KMS-11 (cell line): ENCODE measurements around the gene ST6GALNAC5.

Experiments used
- H2AFZ ChIP-seq: fragments of 200-600 bp; sonication (generic); 2 replicates; pipeline ENCODE4 v1.6.1; 2016; ENCODE audit warnings: antibody characterized with exemption, mixed run types, low read depth
- H3K27ac ChIP-seq: fragments of 200-600 bp; sonication (generic); 2 replicates; pipeline ENCODE4 v1.6.1; 2016; ENCODE audit warnings: mild to moderate bottlenecking, mixed run types
- H3K27me3 ChIP-seq: fragments of 200-600 bp; sonication (generic); 2 replicates; pipeline ENCODE4 v1.6.1; 2017; ENCODE audit warnings: mild to moderate bottlenecking, low read depth, mixed run types, moderate library complexity; ENCODE audit not compliant: insufficient read depth
- H3K36me3 ChIP-seq: fragments of 200-600 bp; sonication (generic); 2 replicates; pipeline ENCODE4 v1.6.1; 2017; ENCODE audit warnings: mild to moderate bottlenecking, mixed run types; ENCODE audit not compliant: insufficient read depth
- H3K4me1 ChIP-seq: fragments of 200-600 bp; sonication (generic); 2 replicates; pipeline ENCODE4 v1.6.1; 2016; ENCODE audit warnings: mild to moderate bottlenecking, low read depth, mixed run types; ENCODE audit not compliant: poor library complexity, severe bottlenecking
- H3K4me2 ChIP-seq: fragments of 200-600 bp; sonication (generic); 2 replicates; pipeline ENCODE4 v1.7.0; 2016; ENCODE audit warnings: mild to moderate bottlenecking, mixed run types
- H3K4me3 ChIP-seq: fragments of 200-600 bp; sonication (generic); IDR thresholded peaks from 2 replicates; pipeline ENCODE4 v1.6.1; 2017; ENCODE audit warnings: low read depth, low read length, mixed read lengths; ENCODE audit not compliant: insufficient read depth
- H3K79me2 ChIP-seq: fragments of 200-600 bp; sonication (generic); 2 replicates; pipeline ENCODE4 v1.6.1; 2016; ENCODE audit warnings: low read depth, mixed run types; ENCODE audit not compliant: insufficient read depth
- H3K9ac ChIP-seq: fragments of 200-600 bp; sonication (generic); 2 replicates; pipeline ENCODE4 v1.6.1; 2016; ENCODE audit warnings: mild to moderate bottlenecking, mixed run types
- H4K20me1 ChIP-seq: fragments of 200-600 bp; sonication (generic); 2 replicates; pipeline ENCODE4 v1.6.1; 2016; ENCODE audit warnings: mild to moderate bottlenecking, mixed run types; ENCODE audit not compliant: insufficient read depth
- TF ChIP-seq, protein P1 (sequence below): fragments of 200-600 bp; sonication (generic); conservative IDR thresholded peaks from 2 replicates; pipeline ENCODE4 v1.6.1; 2017; ENCODE audit warnings: low read depth, mild to moderate bottlenecking, antibody characterized with exemption, low read length, moderate library complexity, mixed read lengths

The ST6GALNAC5 gene

DNA sequence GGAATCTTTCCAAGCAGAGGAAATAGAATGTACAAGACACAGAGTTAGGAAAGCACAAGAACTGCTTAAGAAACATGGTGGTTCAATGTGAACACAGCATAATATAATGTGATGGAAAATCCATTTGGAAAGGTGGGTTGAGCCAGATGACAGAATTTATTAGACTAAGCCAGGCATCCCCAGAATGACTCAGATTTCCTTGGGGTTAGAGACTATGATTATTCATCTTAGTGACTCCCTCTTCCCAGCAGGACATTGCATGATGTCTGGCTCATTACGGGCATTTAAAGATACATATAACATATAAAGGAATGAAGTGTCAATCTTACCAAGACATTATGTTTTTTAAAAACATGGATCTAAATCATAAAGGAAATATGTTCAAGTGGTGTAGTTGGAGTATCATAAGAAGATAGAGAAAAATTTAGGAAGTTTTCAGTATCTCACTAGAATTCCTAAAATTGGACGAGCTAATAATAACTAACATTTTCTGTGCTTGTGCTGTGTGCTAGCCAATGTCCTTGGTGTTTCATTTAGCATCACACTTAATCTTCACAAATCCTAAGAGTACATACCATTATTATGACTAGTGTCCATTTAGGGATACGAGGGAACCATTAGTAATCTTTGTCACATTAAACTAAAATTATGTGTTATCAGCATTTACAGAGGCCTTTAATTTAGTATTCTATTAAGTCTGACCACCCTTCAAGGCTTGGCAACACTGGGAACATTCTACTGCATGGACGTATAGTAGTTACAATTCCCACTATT lies 41.0 kb upstream of the ST6GALNAC5 start:
- peaks cover 8% of the 10 kb centered on the region for H3K4me1 ChIP-seq
- no peak overlapping the region for H2AFZ ChIP-seq
- H3K9ac ChIP-seq: no peak overlapping the region
- H3K79me2 ChIP-seq: no peaks in the 10 kb centered on the region
- H3K27ac ChIP-seq: no peak overlapping the region
- no peaks in the 10 kb centered on the region for H3K27me3 ChIP-seq
- H3K36me3 ChIP-seq: no peaks in the 10 kb centered on the region
- no peak overlapping the region for H3K4me3 ChIP-seq
- TF ChIP-seq, protein P1, sequence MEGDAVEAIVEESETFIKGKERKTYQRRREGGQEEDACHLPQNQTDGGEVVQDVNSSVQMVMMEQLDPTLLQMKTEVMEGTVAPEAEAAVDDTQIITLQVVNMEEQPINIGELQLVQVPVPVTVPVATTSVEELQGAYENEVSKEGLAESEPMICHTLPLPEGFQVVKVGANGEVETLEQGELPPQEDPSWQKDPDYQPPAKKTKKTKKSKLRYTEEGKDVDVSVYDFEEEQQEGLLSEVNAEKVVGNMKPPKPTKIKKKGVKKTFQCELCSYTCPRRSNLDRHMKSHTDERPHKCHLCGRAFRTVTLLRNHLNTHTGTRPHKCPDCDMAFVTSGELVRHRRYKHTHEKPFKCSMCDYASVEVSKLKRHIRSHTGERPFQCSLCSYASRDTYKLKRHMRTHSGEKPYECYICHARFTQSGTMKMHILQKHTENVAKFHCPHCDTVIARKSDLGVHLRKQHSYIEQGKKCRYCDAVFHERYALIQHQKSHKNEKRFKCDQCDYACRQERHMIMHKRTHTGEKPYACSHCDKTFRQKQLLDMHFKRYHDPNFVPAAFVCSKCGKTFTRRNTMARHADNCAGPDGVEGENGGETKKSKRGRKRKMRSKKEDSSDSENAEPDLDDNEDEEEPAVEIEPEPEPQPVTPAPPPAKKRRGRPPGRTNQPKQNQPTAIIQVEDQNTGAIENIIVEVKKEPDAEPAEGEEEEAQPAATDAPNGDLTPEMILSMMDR: no peak
- no peaks in the 10 kb centered on the region for H4K20me1 ChIP-seq
- H3K4me2 ChIP-seq: no peak overlapping the region

GRCh38 chr1:76827066-76827465 lies 40.2 kb upstream of the ST6GALNAC5 start:
- TF ChIP-seq, protein P1: no peak
- peaks cover 2% of the 10 kb centered on the region for H3K4me1 ChIP-seq
- no peak overlapping the region for H3K27ac ChIP-seq
- no peak overlapping the region for H3K4me3 ChIP-seq
- H3K4me2 ChIP-seq: no peak overlapping the region
- no peak overlapping the region for H2AFZ ChIP-seq
- no peaks in the 10 kb centered on the region for H4K20me1 ChIP-seq
- no peaks in the 10 kb centered on the region for H3K79me2 ChIP-seq
- H3K27me3 ChIP-seq: no peaks in the 10 kb centered on the region
- no peaks in the 10 kb centered on the region for H3K36me3 ChIP-seq
- H3K9ac ChIP-seq: no peak overlapping the region

GRCh38 chr1:76830373-76830772 lies 36.9 kb upstream of the ST6GALNAC5 start:
- no peak overlapping the region for H2AFZ ChIP-seq
- TF ChIP-seq, protein P1: no peak
- H3K4me1 ChIP-seq: no peaks in the 10 kb centered on the region
- H3K4me2 ChIP-seq: no peak overlapping the region
- no peak overlapping the region for H3K9ac ChIP-seq
- H3K36me3 ChIP-seq: no peaks in the 10 kb centered on the region
- no peaks in the 10 kb centered on the region for H3K79me2 ChIP-seq
- no peak overlapping the region for H3K4me3 ChIP-seq
- H4K20me1 ChIP-seq: no peaks in the 10 kb centered on the region
- no peak overlapping the region for H3K27ac ChIP-seq
- no peaks in the 10 kb centered on the region for H3K27me3 ChIP-seq

DNA sequence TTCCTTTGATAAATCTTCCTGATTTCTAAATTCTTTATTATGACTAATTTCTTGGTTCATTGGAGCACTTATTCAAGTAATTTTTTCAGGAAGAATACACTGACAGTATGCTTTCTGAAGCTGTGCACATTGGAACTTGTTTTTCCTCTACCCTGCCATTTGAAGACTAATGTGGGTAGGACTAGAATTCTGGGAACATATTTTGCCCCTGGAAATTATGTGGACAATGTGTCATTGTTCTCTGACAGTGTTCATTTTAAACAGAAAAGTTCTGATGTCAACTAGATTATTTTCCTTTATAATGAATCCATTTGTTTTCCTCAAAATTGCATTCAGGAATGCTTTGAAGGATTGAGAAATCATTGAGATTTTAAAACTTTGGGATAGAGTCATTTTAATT lies 34.8 kb upstream of the ST6GALNAC5 start:
- Histone ChIP-seq H3K4me1 (no peaks in the 10 kb centered on the region), H3K4me3 (no peak overlapping the region), H3K36me3 (no peaks in the 10 kb centered on the region), H3K9ac (no peak overlapping the region), H3K79me2 (no peaks in the 10 kb centered on the region), H3K4me2 (no peak overlapping the region), H3K27me3 (no peaks in the 10 kb centered on the region), H4K20me1 (no peaks in the 10 kb centered on the region), H2AFZ (no peak overlapping the region), H3K27ac (no peak overlapping the region)
- TF ChIP-seq, protein P1: no peak
